Endodermal cell (in vitro differentiated cells): Measurements from ENCODE around the gene NKAIN1. TPM values are rescaled to one million over a fixed set of nuclear protein-coding genes. Genes with fewer than 3 reads are reported as not detected.

Experiments used
- DNase-seq: peaks from one replicate; pipeline ENCODE4 v3.0.0-alpha.2; 2017
- H3K27ac ChIP-seq: 2 replicates; pipeline ENCODE4 v1.5.1; 2013; ENCODE audit warnings: mild to moderate bottlenecking, low read depth, low read length, moderate library complexity
- H3K27me3 ChIP-seq: 2 replicates; pipeline ENCODE4 v1.6.1; 2013; ENCODE audit warnings: mild to moderate bottlenecking, low read length, moderate library complexity; ENCODE audit not compliant: insufficient read depth, control insufficient read depth, poor library complexity, severe bottlenecking
- H3K36me3 ChIP-seq: 2 replicates; pipeline ENCODE4 v1.7.0; 2013; ENCODE audit warnings: mild to moderate bottlenecking, low read length, moderate library complexity; ENCODE audit not compliant: control insufficient read depth, insufficient read depth
- H3K4me1 ChIP-seq: one replicate; pipeline ENCODE4 v1.7.0; 2013; ENCODE audit warnings: low read length; ENCODE audit not compliant: control insufficient read depth, insufficient read depth
- H3K4me3 ChIP-seq: 2 replicates; pipeline ENCODE4 v1.5.1; 2013; ENCODE audit warnings: mild to moderate bottlenecking, low read length, moderate library complexity
- H3K9ac ChIP-seq: 2 replicates; pipeline ENCODE4 v1.6.1; 2013; ENCODE audit warnings: mild to moderate bottlenecking, low read length, moderate library complexity; ENCODE audit not compliant: poor library complexity, severe bottlenecking; ENCODE audit errors: extremely low read depth
- H3K9me3 ChIP-seq: 2 replicates; pipeline ENCODE4 v1.6.1; 2013; ENCODE audit warnings: mild to moderate bottlenecking, low read length, moderate library complexity; ENCODE audit not compliant: control insufficient read depth
- H3K27ac Mint-ChIP-seq: 2 replicates; pipeline ENCODE4 v1.8.0; 2020; ENCODE audit warnings: mixed read lengths
- H3K27me3 Mint-ChIP-seq: 2 replicates; pipeline ENCODE4 v1.8.0; 2021; ENCODE audit warnings: mild to moderate bottlenecking, mixed read lengths; ENCODE audit not compliant: insufficient read depth
- H3K36me3 Mint-ChIP-seq: 2 replicates; pipeline ENCODE4 v1.8.0; 2020; ENCODE audit warnings: low read depth, mixed read lengths
- H3K4me1 Mint-ChIP-seq: 2 replicates; pipeline ENCODE4 v1.8.0; 2020; ENCODE audit warnings: mixed read lengths
- H3K4me3 Mint-ChIP-seq: 2 replicates; pipeline ENCODE4 v1.8.0; 2020; ENCODE audit warnings: mild to moderate bottlenecking, moderate library complexity, mixed read lengths
- H3K9me3 Mint-ChIP-seq: 2 replicates; pipeline ENCODE4 v1.8.0; 2020; ENCODE audit warnings: mild to moderate bottlenecking, mixed read lengths
- WGBS, 2 experiments: methylation state at CpG; one replicate each; pipeline versions ENCODE4 v1.1.5 to v1.1.7; 2013; ENCODE audit warnings: missing lambda C conversion rate in 2 of 2, mixed read lengths in 1 of 2; ENCODE audit not compliant: insufficient coverage in 1 of 2, insufficient read length in 1 of 2; 5-methylcytosine and 5-hydroxymethylcytosine counted together
- total RNA-seq, 2 donors: library from RNA; stranded (reverse); fragmentation: NEBNext Ultra II Directional in 1 of 2; extraction: Animal tissue kit (Norgen Biotek cat#: 25700) in 1 of 2; gene quantifications; 2 replicates in 1 of 2; 3 replicates in 1 of 2; pipeline ENCODE4 v1.2.1, GENCODE V29; 2021
- TF ChIP-seq, protein P1 (sequence below): fragments of 200-600 bp; sonication (generic); conservative IDR thresholded peaks from 2 replicates; pipeline ENCODE4 v1.5.0; 2021; ENCODE audit warnings: antibody characterized with exemption, mild to moderate bottlenecking

The NKAIN1 gene
- total RNA-seq, 2 donors from 2014 or later, result 7.0 to 13.2 TPM

DNA sequence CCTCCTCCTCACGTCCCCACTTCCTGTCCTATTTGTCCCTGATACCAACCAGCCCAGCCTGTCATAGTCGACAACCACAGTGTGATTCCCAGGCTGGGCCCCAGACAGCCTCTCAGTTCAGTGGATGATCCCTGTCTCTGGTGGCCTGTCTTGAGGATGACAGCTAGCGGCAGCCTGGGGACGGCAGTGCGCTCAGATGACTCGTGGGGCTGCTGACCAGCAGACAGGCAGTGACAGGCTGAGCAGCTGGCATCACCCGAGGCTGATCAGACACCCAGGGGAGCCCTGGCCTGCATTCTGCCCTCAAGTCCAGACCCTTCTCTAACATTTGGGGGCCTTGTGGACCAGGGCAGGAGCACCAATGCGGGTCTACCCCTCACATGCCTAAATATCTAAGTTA, 21.0 kb downstream of the NKAIN1 start:
- no peak for DNase-seq
- Mint-ChIP-seq H3K9me3 (no peaks in the 10 kb centered on the region), H3K4me3 (no peak overlapping the region), H3K27me3 (no peaks in the 10 kb centered on the region), H3K36me3 (no peaks in the 10 kb centered on the region), H3K27ac (no peak overlapping the region), H3K4me1 (peaks cover 8% of the 10 kb centered on the region)
- Histone ChIP-seq H3K27me3 (no peaks in the 10 kb centered on the region), H3K4me1 (peaks cover 8% of the 10 kb centered on the region), H3K27ac (peak overlapping the region; percentile 16), H3K36me3 (no peaks in the 10 kb centered on the region), H3K9me3 (no peaks in the 10 kb centered on the region), H3K9ac (no peak overlapping the region), H3K4me3 (no peak overlapping the region)
- WGBS, 2 experiments, result 84 to 89% methylated on average over 7 to 8 of the region's 8 CpGs
- TF ChIP-seq, protein P1, sequence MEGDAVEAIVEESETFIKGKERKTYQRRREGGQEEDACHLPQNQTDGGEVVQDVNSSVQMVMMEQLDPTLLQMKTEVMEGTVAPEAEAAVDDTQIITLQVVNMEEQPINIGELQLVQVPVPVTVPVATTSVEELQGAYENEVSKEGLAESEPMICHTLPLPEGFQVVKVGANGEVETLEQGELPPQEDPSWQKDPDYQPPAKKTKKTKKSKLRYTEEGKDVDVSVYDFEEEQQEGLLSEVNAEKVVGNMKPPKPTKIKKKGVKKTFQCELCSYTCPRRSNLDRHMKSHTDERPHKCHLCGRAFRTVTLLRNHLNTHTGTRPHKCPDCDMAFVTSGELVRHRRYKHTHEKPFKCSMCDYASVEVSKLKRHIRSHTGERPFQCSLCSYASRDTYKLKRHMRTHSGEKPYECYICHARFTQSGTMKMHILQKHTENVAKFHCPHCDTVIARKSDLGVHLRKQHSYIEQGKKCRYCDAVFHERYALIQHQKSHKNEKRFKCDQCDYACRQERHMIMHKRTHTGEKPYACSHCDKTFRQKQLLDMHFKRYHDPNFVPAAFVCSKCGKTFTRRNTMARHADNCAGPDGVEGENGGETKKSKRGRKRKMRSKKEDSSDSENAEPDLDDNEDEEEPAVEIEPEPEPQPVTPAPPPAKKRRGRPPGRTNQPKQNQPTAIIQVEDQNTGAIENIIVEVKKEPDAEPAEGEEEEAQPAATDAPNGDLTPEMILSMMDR, result no peak

DNA sequence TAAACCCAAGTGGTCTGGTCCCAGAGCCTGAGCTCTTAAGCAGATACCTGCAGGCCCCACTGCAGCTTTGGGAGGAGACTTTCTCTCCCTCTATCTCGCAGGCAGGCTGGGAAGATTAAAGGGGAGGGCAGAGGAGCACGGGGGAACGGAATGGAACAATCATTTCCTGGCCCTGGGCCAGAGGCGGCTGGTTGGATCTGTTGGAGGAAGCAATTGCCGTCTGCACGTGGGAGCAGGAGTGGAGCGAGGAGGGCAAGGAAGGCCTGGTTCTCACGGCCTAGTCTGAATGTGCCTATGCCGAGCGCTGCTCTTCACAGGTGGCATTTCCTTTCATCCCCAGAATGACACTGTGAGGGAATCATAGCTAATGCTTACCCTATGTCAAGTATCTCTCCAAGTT, 23.7 kb downstream of the NKAIN1 start:
- DNase-seq, result peak; percentile 76
- Mint-ChIP-seq H3K27me3 (no peaks in the 10 kb centered on the region), H3K36me3 (no peaks in the 10 kb centered on the region), H3K4me3 (no peak overlapping the region), H3K4me1 (peaks cover 8% of the 10 kb centered on the region), H3K27ac (peak overlapping the region; percentile 66), H3K9me3 (no peaks in the 10 kb centered on the region)
- Histone ChIP-seq H3K27ac (peak overlapping the region; percentile 9), H3K9me3 (no peaks in the 10 kb centered on the region), H3K4me1 (peaks cover 8% of the 10 kb centered on the region), H3K4me3 (no peak overlapping the region), H3K27me3 (no peaks in the 10 kb centered on the region), H3K36me3 (no peaks in the 10 kb centered on the region), H3K9ac (no peak overlapping the region)
- TF ChIP-seq, protein P1, result no peak
- 56 to 63% methylated on average over 6 to 10 of the region's 10 CpGs for WGBS, 2 experiments

DNA sequence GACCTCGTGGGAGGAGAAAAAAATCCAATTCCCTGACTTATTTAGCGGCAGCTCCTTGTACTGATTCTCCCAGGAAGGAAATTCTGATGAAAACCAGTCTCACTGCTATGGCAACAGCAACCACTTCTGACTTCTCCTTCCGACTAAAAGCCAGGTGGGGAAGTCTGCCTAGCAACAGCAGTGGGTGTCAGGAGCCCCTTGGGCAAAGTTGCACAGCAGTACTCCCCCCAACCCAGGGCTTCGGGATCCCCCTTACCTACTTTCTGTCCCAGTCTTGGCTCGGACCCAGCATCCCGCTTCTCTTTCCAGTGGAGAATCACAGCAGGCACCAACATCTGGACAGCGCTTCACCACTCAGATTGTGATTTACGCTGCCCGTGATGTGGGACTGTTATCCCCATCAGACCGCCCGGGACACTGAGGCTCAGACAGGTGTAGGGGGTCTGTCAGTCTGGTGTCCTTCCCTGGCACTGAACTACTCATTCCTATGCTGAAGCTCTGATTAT, 24.6 kb downstream of the NKAIN1 start:
- H3K4me3 Mint-ChIP-seq, result no peak overlapping the region
- H3K4me1 Mint-ChIP-seq, result peaks cover 8% of the 10 kb centered on the region
- H3K27ac Mint-ChIP-seq, result no peak overlapping the region
- no peaks in the 10 kb centered on the region for H3K9me3 Mint-ChIP-seq
- Histone ChIP-seq H3K9me3 (no peaks in the 10 kb centered on the region), H3K4me3 (no peak overlapping the region), H3K4me1 (peaks cover 8% of the 10 kb centered on the region), H3K27ac (peak overlapping the region; percentile 48), H3K36me3 (no peaks in the 10 kb centered on the region), H3K9ac (no peak overlapping the region), H3K27me3 (no peaks in the 10 kb centered on the region)
- DNase-seq, result no peak
- no peaks in the 10 kb centered on the region for H3K27me3 Mint-ChIP-seq
- no peaks in the 10 kb centered on the region for H3K36me3 Mint-ChIP-seq
- 75 to 84% methylated on average over 10 to 11 of the region's 11 CpGs for WGBS, 2 experiments
- TF ChIP-seq, protein P1, result no peak
